Fibroblast of upper back skin (primary cell): ENCODE measurements around the gene APBB2.

ENCODE experiments used
- DNase-seq: peaks from one replicate; pipeline ENCODE4 v3.0.0-alpha.2; 2013

The APBB2 gene

DNA sequence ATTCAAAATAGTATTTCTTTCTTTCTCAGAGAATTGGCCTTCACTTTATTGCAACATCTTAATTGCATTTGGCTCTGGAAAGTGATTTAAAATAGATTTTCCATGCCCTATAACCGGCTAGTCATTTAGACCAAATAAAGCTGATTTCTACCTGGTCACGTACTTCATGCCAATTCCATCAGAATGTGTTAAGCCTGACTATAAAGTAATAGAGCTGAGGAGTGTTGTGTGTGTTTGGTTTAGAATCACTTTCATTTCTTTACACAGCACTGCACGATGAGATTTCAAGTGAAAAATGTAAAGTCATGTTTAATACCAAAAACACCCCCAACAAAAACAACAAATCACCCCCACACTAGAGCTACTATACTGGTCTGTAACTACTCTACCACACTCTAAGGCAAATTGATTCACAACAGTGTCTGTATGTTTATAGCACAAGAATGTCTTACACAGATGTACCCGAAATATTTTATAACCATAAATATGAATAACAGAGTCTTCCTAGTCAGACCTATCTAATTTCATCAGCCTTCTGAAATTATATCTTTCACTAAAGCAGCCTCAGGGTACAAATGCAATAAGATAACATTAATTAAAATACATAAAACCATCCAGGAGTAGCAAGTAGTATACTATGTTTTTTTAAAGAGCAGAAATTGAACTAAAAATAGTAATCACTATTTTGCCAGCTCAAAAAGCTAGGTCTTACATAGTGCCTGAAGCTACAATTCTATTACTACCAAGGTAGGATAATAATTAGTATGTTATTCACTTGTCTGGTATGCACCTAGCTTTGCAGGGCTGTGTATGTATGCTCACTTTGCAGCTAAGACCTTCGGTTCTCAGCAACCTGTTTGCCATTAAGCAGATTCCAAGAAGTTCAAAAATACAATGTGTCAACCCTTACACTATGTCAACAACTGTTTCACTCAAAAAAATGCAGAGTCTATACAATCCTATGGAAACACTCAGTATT lies 28.4 kb downstream of the APBB2 start:
- DNase-seq = peak; percentile 66

- no peak for DNase-seq
Measured at GRCh38 chr4:41184009-41184408, 30.3 kb downstream of the APBB2 start.

DNA sequence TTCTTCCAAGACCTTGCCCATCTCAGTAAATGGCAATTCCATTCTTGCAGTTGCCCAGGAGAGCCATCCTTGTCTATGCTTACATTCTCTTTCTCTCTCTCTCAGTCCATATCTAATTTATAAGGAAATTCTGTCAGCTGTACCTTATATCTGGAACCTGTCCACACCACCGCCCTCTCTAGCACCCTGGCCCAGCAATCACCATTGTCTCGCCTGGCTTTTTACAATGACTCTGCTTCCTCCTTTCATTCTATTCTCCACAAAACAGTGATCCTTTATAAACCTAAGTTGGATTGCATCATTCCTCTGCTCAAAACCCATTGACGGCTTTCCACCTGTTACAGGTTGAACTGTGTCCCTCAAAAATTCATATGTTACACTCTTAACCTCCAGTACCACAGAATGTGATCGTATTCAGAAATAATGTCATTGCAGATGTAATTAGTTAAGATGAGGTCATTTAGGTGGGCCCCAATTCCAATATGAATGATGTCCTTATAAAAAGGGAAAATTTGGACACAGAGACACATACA lies 31.3 kb downstream of the APBB2 start:
- no peak for DNase-seq

DNA sequence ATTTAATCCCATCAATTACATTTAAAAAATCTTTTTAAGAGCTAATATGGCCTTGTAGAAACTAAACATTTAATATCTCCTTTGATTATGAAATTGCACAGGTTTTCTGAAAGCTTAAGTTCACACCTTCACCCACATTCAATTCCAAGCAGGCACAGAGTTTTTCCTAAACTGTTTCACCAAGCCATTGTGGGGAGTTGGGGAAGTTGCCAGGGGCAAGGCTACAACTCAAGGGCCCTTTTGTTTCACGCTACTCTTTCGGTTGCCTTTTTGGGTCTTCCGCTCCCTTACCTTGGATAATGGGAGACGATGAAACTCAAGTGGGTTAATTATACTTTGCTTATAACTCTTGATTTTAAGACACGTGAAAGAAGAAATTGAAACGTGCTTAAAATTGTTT lies 33.3 kb downstream of the APBB2 start:
- no peak for DNase-seq

DNA sequence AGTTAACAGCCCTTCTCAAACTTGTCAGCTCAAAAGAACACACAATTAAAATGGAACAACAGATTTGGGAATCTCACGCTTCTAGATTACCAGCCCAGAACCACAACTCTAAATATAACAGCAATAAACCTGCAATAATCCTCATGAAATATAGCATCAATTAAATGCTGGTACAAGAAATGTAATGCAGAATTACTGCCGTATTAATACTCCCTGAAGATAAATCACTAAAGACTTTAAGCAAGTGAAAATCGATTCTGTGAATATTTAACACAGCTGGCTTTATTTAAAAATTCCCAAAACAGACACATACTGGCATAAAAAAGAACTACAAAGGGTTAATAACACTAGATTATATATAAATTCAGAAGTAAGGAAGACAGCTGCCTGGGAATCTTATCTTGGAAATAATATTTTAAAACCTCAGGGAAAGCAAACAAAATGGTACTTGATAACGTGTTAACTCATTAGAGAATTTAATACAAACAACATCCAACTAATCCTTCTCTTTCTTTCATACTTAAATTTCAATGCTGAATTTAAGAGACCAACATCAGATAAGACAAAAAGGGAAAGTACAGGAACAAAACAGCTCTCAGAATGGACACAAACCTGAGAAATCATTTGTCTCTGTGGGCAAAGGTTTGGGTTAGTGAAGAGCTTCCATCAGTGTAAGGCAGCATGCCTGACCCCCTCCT lies 34.7 kb downstream of the APBB2 start:
- no peak for DNase-seq

GRCh38 chr4:41178372-41179370 lies 35.7 kb downstream of the APBB2 start:
- DNase-seq = peak; percentile 96

- DNase-seq = peak; percentile 89
Measured at GRCh38 chr4:41177016-41177415, 37.3 kb downstream of the APBB2 start.

DNA sequence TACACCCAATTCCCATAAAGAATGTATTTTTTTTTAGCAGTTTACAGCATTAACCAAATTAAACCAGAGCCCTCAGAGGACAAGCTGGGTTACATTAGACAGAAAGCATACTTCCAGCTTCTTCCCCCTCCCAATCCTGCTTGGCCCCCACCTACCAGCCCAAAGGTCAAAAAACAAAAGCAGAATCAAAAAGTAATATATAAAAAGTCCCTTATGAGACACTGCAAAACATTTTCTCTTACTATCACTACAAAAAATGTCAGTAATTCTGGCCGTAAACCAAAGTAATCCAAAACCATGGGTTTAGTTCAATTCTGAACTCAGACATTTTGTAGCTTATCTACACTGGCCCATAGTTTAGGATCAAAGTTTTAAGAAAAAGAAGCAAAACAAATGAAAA lies 38.0 kb downstream of the APBB2 start:
- peak; percentile 82 for DNase-seq

DNA sequence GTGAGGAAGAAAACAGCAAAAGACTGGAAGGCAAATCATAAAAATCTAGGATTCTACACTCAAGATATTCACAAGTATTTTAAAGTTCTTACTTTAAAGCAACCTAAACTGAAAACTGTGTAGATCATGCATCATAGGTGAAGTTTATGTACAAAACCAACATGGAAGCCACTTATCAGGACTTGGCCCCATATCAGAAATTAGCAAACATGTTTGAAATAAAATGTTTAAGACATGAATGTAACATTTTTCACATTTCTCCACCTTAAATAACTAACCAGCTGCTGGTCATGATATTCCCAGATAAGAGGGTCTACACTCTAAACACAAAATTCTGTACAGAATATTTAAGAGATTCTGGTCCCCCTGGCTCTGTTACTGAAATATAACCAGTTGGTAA lies 38.5 kb downstream of the APBB2 start:
- DNase-seq = peak; percentile 51

- peak; percentile 40 for DNase-seq
Measured at GRCh38 chr4:41174444-41174843, 39.9 kb downstream of the APBB2 start.

DNA sequence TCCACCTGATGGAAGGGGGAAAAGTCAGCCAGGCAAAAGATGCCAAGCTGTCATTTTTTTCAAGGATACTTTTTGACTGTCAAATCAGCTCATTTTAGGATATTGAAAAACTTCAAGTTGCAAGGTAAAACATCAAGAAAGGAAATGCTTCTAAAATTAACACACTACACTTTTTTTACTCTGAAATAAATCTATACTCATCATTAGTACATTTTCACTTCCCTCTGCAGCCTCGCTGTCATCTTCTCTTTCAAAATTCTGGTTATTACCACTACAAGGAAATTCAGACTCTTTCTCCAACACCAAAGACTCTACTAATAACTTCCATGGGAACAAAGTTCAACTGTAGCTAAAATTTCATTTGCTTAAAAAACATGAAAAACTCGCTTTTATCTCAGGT lies 41.6 kb downstream of the APBB2 start:
- no peak for DNase-seq

DNA sequence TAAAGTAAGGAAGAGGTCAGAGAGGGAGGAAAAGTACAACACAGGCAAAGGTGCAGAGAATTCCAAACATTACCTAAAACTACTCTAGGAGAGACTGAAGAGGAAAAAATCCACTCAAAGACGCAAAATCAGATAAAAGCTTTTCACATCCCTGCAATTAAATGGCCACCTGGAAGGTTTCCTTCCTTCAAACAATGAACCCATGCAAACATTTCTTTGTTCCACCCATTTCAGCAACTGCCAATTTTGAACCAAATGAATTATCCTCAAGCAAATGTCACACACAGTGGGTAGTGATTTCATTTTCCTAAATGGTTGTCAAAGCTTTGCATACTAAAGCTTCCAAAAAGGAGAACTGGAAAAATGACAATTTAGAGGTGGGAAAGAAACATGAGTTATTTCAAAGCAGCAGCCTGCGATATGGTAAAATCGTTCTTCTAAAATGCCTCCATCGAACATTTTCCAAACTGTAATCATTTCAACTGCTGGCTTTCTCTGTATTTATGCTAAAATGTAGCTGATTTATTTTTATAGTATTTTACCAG lies 45.0 kb downstream of the APBB2 start:
- no peak for DNase-seq

- no peak for DNase-seq
Measured at GRCh38 chr4:41167191-41167590, 47.2 kb downstream of the APBB2 start.

DNA sequence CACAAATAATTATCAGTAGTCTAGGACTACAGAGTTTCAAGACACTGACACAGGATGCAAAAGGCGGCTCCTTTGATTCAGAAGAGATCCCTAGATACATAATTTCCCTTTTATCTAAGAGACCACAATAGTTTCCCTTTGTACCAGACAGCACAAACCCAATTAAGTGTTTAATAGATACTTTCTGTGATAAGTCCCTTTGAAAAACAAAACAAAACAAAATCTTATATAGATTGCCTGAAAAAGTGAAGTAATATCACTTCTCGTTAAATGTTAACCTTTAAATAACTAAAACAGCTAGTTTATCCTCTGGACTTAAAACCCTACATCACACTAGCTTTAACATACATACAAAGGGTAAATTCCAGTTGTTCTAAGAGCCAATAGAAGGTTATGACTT lies 49.9 kb downstream of the APBB2 start:
- DNase-seq = no peak

DNA sequence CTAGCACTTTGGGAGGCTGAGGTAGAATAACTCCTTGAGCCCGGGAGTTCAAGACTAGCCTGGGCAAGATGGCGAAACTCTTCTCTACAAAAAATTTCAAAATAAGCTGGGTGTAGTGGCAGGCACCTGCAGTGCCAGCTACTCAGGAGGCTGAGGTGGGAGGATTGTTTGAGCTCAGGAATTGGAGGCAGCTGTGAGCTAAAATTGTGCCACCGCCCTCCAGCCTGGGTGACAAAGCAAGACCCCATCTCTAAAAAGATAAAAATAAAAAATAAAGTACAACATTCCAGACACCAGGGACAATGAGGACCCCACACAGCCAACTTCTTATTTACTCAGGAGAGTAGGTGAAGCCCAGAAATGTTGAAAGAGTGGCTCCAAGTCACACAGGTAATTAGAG lies 53.0 kb downstream of the APBB2 start:
- DNase-seq = no peak

DNA sequence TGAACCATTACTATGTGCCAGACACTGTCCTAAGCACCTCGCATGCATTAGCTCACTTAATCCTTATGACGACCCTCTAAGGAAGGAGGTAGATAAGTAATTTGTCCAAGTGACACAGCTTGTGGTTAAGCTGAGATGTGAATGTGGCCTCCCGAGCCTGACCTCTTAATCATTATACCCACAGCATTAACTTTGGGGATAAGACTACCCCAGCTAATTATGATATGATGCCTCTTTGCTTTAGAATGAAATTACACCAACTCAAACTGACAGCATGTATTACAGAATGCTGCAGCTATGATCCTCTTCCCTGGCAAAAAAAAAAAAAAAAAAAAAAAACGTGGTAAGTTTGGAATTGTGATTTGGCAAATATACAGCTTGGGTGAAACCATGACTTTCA lies 53.5 kb downstream of the APBB2 start:
- peak; percentile 54 for DNase-seq

DNA sequence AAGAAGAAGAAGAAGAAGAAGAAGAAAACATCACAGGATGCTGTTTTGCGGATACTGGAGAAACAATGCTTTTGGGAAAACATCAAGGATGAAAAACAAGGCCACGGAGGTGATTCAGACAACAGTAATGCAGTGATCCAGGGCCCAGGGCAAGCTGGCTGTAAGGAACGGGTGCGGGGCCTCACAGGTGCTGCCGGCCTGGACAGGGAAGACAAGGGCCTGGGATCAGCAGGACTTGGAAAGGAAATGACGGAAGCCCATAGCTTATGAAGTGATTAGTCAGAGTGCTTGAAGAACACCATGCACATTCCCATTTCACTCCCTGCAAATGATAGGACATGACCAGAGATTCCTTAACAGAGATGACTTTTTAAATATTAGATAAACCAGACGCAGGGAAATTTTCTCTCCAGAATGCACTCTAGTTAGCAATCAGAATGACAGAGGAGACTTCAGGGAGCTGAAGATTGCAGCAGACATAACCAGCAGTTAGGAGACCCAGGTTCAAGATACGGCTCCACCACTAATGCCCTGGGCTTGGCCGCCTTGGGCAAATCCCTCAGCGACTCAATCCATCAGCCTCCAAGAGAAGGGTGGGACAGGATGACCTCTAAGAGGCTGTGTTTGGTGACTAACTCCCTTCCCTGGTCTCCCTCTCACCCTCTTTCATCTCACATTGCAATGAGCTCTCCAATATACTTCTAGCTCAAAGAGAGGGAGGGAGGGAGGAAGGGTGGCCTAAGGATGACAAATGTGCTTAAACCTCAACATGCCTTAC lies 54.1 kb downstream of the APBB2 start:
- DNase-seq = peak; percentile 91

DNA sequence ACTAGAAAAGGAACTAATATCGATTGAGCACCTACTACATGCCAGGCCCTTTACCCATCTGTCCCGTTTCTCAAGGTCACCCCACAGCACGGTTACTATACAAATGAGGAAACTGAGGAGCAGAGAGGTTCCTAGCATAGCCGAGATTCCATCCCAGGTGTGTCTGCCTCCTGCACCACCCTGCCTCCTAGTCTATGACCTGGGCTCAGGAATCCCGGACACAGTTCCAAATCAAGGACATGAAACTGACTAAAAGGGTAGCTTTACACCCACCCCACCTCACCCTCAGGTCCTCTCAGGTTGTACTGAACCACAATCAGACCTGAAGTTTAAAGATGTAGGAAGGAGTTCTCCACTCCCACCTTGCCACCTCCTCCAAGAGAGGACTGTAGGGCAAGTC lies 55.6 kb downstream of the APBB2 start:
- DNase-seq = no peak

DNA sequence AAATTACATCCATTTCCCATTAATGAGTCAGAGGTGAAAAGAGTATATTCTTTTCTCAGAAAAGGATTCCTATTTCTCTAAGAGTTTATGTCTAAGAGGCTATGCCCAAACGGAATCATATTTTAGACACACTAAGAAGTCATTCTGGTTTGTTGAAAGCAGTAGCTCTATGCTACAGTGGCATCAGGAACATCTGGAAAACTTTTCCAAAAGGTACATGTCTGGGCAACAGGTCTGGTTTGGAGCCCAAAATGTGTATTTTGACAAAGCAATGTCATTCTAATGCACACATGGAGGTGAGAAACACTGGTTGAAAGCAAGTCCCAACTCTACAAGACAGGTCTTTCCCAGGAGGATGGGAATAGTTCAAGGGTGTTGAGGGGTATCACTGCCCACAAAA lies 56.1 kb downstream of the APBB2 start:
- DNase-seq = no peak

- no peak for DNase-seq
Measured at GRCh38 chr4:41157009-41157408, 57.3 kb downstream of the APBB2 start.

DNA sequence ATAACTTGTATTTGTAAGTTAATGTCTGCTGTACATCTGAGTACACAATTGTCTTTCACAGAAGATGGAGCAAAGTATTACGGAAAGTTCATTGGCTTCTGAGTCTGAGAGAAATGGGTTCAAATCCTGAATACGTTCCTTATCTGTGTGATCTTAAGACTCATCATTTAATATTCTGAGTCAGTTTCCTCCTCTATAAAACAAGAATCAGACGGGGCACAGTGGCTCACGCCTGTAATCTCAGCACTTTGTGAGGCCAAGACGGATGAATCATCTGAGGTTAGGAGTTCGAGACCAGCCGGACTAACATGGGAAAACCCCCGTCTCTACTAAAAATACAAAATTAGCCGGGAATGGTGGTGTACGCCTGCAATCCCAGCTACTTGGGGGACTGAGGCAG lies 57.8 kb downstream of the APBB2 start:
- DNase-seq = peak; percentile 62
